ENCODE measurements around the gene PARP3. TPM values are rescaled to one million over a fixed set of nuclear protein-coding genes. Genes with fewer than 3 reads are reported as not detected.

PARP3 gene
- total and polyA plus RNA-seq, 2 of the 8 experiments (the other 6 are each of a cell fraction or from before 2014, with no cell fraction given), result 1.3 to 1.6 TPM

GRCh38 chr3:51894391-51894790 is 47.8 kb upstream of the PARP3 start:
- Histone ChIP-seq H4K20me1 (replicated peaks in 1 of 2; ENCODE audit: control insufficient read depth in 1 of 2, insufficient read depth in 2 of 2, low read length in 2 of 2) (no peaks in the 10 kb centered on the region), H3K4me2 (ENCODE audit: insufficient read depth in 1 of 2, low read depth in 2 of 2, low read length in 2 of 2) (no peak overlapping the region), H3K23ac (ENCODE audit: insufficient read length) (no peak overlapping the region), H3K4ac (replicated peaks; ENCODE audit: insufficient read length, low read depth, low read length) (no peak overlapping the region), H2BK5ac (ENCODE audit: low read depth, low read length) (no peak overlapping the region), H4K5ac (ENCODE audit: insufficient read length, low read depth, low read length) (no peak overlapping the region), H4K8ac (ENCODE audit: extremely low read depth, insufficient read depth, low read length) (no peak overlapping the region), H2AK5ac (ENCODE audit: low read depth, low read length) (no peak overlapping the region), H3K36me3 (ENCODE audit: control insufficient read depth in 2 of 4, insufficient read depth in 4 of 4, low read length in 3 of 4) (no peaks in the 10 kb centered on the region), H3K14ac (ENCODE audit: insufficient read length) (no peak overlapping the region), H3K56ac (replicated peaks; ENCODE audit: insufficient read length, low read depth, low read length) (no peak overlapping the region), H3K27ac (ENCODE audit: low read depth, low read length) (no peak overlapping the region), H3K9me3 (ENCODE audit: insufficient read depth in 2 of 2, low read depth in 1 of 2, low read length in 1 of 2) (no peaks in the 10 kb centered on the region; a peak in 1 of 4 replicates), H3K4me3 (ENCODE audit: extremely low read depth in 1 of 4, insufficient read depth in 2 of 4, low read depth in 3 of 4, low read length in 4 of 4) (no peak overlapping the region), H3K79me1 (ENCODE audit: low read depth, low read length) (no peaks in the 10 kb centered on the region), H4K91ac (replicated peaks; ENCODE audit: insufficient read length, low read length) (no peak overlapping the region), H2BK12ac (ENCODE audit: low read depth, low read length) (no peak overlapping the region), H3K23me2 (ENCODE audit: low read depth, low read length) (no peaks in the 10 kb centered on the region; the same call in 1 of the 2 replicates), H3K4me1 (replicated peaks in 1 of 4; ENCODE audit: control insufficient read depth in 3 of 4, insufficient read depth in 4 of 4, low read length in 3 of 4) (no peaks in the 10 kb centered on the region), H3K18ac (ENCODE audit: extremely low read depth, low read length) (no peak overlapping the region), H2BK20ac (ENCODE audit: low read length) (no peak overlapping the region), H2AFZ (ENCODE audit: low read length) (no peak overlapping the region), H3K79me2 (ENCODE audit: control insufficient read depth in 1 of 2, insufficient read depth in 2 of 2, low read length in 2 of 2) (no peaks in the 10 kb centered on the region), H2BK120ac (replicated peaks; ENCODE audit: low read depth, low read length) (no peak overlapping the region), H3K27me3 (replicated peaks in 1 of 4; ENCODE audit: control insufficient read depth in 3 of 4, extremely low read depth in 1 of 4, insufficient read depth in 3 of 4, low read length in 3 of 4) (no peaks in the 10 kb centered on the region; a peak in 3 of 7 replicates), H2BK15ac (ENCODE audit: low read length) (no peak overlapping the region), H3K9ac (replicated peaks in 1 of 4; ENCODE audit: extremely low read depth in 1 of 4, low read depth in 3 of 4, low read length in 3 of 4) (no peak overlapping the region)
- DNase-seq (ENCODE audit: low read depth in 1 of 2, low spot score in 2 of 2) (no peak), FAIRE-seq (no peak)
- ChIA-PET CTCF (ENCODE audit: partially characterized antibody) (interaction anchor here (1.1 kb wide), 2 partner anchors 14 to 75 kb away, joined by 3 read pairs; no protein-coding TSS in a partner anchor), POLR2A (ENCODE audit: partially characterized antibody) (interaction anchor here (1.4 kb wide), 1 partner anchor 11 kb away, joined by 3 read pairs; no protein-coding TSS in a partner anchor)
- 82% methylated on average over 4 of the region's 4 CpGs; no CpG with 5 or more reads in 1 of the 2 experiments for WGBS, 2 experiments (ENCODE audit: extremely low coverage in 1 of 2, insufficient coverage in 1 of 2, insufficient read length in 1 of 2, insufficient replicate concordance in 2 of 2, low coverage in 1 of 2, low lambda C conversion rate in 2 of 2, missing lambda C conversion rate in 1 of 2)
